OCI-LY1 (cell line): ENCODE data around the gene XYLT1.
A peak's percentile ranks its signal among the peaks of the same experiment; 100 is the strongest.

Experiments
- H2AFZ ChIP-seq: fragments of 200-600 bp; sonication (generic), shearing (Covaris generic); 2 replicates; pipeline ENCODE4 v1.6.0; 2014; ENCODE audit warnings: antibody characterized with exemption, mild to moderate bottlenecking, low read length
- H3F3A ChIP-seq: fragments of 200-600 bp; sonication (generic), shearing (Covaris generic); 2 replicates; pipeline ENCODE4 v1.6.0; 2014; ENCODE audit warnings: mild to moderate bottlenecking, antibody characterized with exemption, low read length, moderate library complexity; ENCODE audit not compliant: insufficient read depth
- H3K27ac ChIP-seq: fragments of 200-600 bp; sonication (generic); 2 replicates; pipeline ENCODE4 v1.5.1; 2014; ENCODE audit warnings: low read length, mixed run types, mild to moderate bottlenecking, low read depth; ENCODE audit not compliant: poor library complexity, severe bottlenecking
- H3K27me3 ChIP-seq: fragments of 200-600 bp; sonication (generic); 2 replicates; pipeline ENCODE4 v1.6.0; 2014; ENCODE audit warnings: antibody characterized with exemption, mild to moderate bottlenecking, low read length, moderate library complexity; ENCODE audit not compliant: insufficient read depth
- H3K36me3 ChIP-seq: fragments of 200-600 bp; sonication (generic); 2 replicates; pipeline ENCODE4 v1.6.1; 2014; ENCODE audit warnings: mild to moderate bottlenecking, antibody characterized with exemption, low read length, moderate library complexity, mixed read lengths; ENCODE audit not compliant: insufficient read depth
- H3K4me1 ChIP-seq: fragments of 200-600 bp; sonication (generic); 2 replicates; pipeline ENCODE4 v1.5.1; 2014; ENCODE audit warnings: mild to moderate bottlenecking, low read length, moderate library complexity; ENCODE audit not compliant: insufficient read depth, severe bottlenecking
- H3K4me2 ChIP-seq: fragments of 200-600 bp; sonication (generic), shearing (Covaris generic); 2 replicates; pipeline ENCODE4 v1.6.1; 2014; ENCODE audit warnings: low read length
- H3K4me3 ChIP-seq: fragments of 200-600 bp; sonication (generic); 2 replicates; pipeline ENCODE4 v1.5.1; 2014; ENCODE audit warnings: low read length, low read depth, mild to moderate bottlenecking, mixed read lengths; ENCODE audit not compliant: poor library complexity, severe bottlenecking
- H3K79me2 ChIP-seq: fragments of 200-600 bp; shearing (Covaris generic); 2 replicates; pipeline ENCODE4 v1.6.1; 2016; ENCODE audit warnings: mixed run types, low read length, mixed read lengths; ENCODE audit not compliant: insufficient read depth
- H3K9ac ChIP-seq: fragments of 200-600 bp; sonication (generic), shearing (Covaris generic); 2 replicates; pipeline ENCODE4 v1.6.1; 2014; ENCODE audit warnings: mild to moderate bottlenecking, low read length, mixed read lengths
- H3K9me2 ChIP-seq: fragments of 200-600 bp; sonication (generic), shearing (Covaris generic); 2 replicates; pipeline ENCODE4 v1.6.1; 2014; ENCODE audit warnings: low read depth, mild to moderate bottlenecking, low read length, mixed read lengths
- H3K9me3 ChIP-seq: fragments of 200-600 bp; shearing (Covaris generic); 2 replicates; pipeline ENCODE4 v1.6.1; 2014; ENCODE audit warnings: low read length, mixed read lengths
- H4K20me1 ChIP-seq: fragments of 200-600 bp; sonication (generic), shearing (Covaris generic); 2 replicates; pipeline ENCODE4 v1.6.0; 2016; ENCODE audit warnings: mild to moderate bottlenecking, low read length; ENCODE audit not compliant: insufficient read depth
- EZH2 ChIP-seq: fragments of 200-600 bp; sonication (generic), shearing (Covaris generic); IDR thresholded peaks from 2 replicates; pipeline ENCODE4 v1.8.0; 2017; ENCODE audit warnings: borderline replicate concordance, mixed run types, mild to moderate bottlenecking, antibody characterized with exemption, low read length, moderate library complexity, mixed read lengths
- TF ChIP-seq, protein P1 (sequence below): fragments of 200-600 bp; sonication (generic), shearing (Covaris generic); IDR thresholded peaks from 2 replicates; pipeline ENCODE4 v1.5.1; 2017; ENCODE audit warnings: mild to moderate bottlenecking, antibody characterized with exemption, low read length, moderate library complexity, mixed read lengths

XYLT1 gene

DNA sequence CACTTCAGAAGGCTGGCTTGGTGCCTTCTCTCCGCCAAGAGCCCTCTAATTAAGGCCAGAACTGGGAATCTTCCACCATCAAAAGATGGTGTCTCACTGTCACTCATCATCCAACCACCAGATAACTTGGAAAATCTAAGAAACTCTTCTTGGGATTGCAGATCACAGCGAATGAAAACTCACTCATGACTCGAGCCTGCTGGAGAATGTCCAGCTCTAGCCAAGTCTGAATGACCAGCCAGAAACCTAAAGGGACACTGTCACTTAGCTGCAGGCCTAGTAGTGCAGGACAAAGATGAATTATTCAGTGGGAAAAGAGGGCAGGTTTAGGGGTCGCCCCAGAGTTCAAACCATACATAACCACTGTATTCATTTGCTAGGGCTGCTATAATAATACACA is 107.8 kb downstream of the XYLT1 start:
- no peak overlapping the region for H2AFZ ChIP-seq
- no peaks in the 10 kb centered on the region for H3K9me3 ChIP-seq
- H3K4me3 ChIP-seq = no peak overlapping the region
- H3K9ac ChIP-seq = no peak overlapping the region
- H3K27ac ChIP-seq = peak overlapping the region; percentile 18
- TF ChIP-seq, protein P1, sequence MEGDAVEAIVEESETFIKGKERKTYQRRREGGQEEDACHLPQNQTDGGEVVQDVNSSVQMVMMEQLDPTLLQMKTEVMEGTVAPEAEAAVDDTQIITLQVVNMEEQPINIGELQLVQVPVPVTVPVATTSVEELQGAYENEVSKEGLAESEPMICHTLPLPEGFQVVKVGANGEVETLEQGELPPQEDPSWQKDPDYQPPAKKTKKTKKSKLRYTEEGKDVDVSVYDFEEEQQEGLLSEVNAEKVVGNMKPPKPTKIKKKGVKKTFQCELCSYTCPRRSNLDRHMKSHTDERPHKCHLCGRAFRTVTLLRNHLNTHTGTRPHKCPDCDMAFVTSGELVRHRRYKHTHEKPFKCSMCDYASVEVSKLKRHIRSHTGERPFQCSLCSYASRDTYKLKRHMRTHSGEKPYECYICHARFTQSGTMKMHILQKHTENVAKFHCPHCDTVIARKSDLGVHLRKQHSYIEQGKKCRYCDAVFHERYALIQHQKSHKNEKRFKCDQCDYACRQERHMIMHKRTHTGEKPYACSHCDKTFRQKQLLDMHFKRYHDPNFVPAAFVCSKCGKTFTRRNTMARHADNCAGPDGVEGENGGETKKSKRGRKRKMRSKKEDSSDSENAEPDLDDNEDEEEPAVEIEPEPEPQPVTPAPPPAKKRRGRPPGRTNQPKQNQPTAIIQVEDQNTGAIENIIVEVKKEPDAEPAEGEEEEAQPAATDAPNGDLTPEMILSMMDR = no peak
- TF ChIP-seq EZH2 = no peak
- no peak overlapping the region; the same call in 1 of the 2 replicates for H3K4me2 ChIP-seq
- H3F3A ChIP-seq = 0 out of 2 replicates have a peak, but pooled peaks cover 1% of the 10 kb centered on the region
- 0 out of 2 replicates have a peak, but pooled peaks cover 16% of the 10 kb centered on the region for H3K79me2 ChIP-seq
- H4K20me1 ChIP-seq = no peaks in the 10 kb centered on the region
- H3K27me3 ChIP-seq = no peaks in the 10 kb centered on the region
- H3K9me2 ChIP-seq = no peaks in the 10 kb centered on the region
- H3K4me1 ChIP-seq = peaks cover 87% of the 10 kb centered on the region
- peaks cover 8% of the 10 kb centered on the region; the same call in 1 of the 2 replicates for H3K36me3 ChIP-seq

GRCh38 chr16:17362183-17362582 is 108.6 kb downstream of the XYLT1 start:
- no peaks in the 10 kb centered on the region for H3F3A ChIP-seq
- peaks cover 80% of the 10 kb centered on the region for H3K4me1 ChIP-seq
- no peaks in the 10 kb centered on the region for H4K20me1 ChIP-seq
- H3K4me3 ChIP-seq = no peak overlapping the region
- H3K4me2 ChIP-seq = peak overlapping the region; percentile 1; the same call in 1 of the 2 replicates
- no peak overlapping the region; the same call in 1 of the 2 replicates for H3K9ac ChIP-seq
- H3K27ac ChIP-seq = peak overlapping the region; percentile 18
- H3K9me3 ChIP-seq = no peaks in the 10 kb centered on the region
- H3K79me2 ChIP-seq = 0 out of 2 replicates have a peak, but pooled peaks cover 16% of the 10 kb centered on the region
- no peaks in the 10 kb centered on the region for H3K27me3 ChIP-seq
- H2AFZ ChIP-seq = no peak overlapping the region
- H3K36me3 ChIP-seq = peaks cover 7% of the 10 kb centered on the region; the same call in 1 of the 2 replicates
- H3K9me2 ChIP-seq = no peaks in the 10 kb centered on the region
- TF ChIP-seq EZH2 = no peak
- TF ChIP-seq, protein P1 = no peak

DNA sequence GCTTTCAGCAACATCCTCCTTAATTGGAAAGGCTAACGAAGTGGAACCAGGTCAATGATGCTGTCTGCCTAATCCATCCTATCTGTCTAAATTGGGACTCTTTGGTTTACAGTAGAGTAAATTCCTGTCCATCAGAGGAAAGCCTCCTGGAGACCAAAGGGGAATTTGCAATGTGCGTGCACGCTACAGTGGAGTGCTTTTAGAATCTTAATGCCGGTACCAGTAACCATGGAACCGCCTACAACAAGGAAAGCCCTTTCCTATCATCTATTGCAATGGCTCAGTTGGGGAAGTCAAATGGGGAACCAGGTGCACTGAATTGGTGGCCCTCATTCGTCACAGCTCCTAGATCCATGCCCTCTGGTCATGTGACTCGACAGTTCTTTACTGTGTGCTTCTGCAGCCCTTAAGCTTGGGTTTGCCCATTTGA is 110.1 kb downstream of the XYLT1 start:
- peak overlapping the region; percentile 32 for H3K27ac ChIP-seq
- H3F3A ChIP-seq = no peaks in the 10 kb centered on the region
- no peak overlapping the region for H3K9ac ChIP-seq
- 0 out of 2 replicates have a peak, but pooled peaks cover 8% of the 10 kb centered on the region for H3K79me2 ChIP-seq
- H3K27me3 ChIP-seq = no peaks in the 10 kb centered on the region
- no peak overlapping the region for H3K4me3 ChIP-seq
- TF ChIP-seq, protein P1 = no peak
- no peak for TF ChIP-seq EZH2
- no peaks in the 10 kb centered on the region for H4K20me1 ChIP-seq
- H2AFZ ChIP-seq = no peak overlapping the region
- H3K4me2 ChIP-seq = no peak overlapping the region
- no peaks in the 10 kb centered on the region for H3K9me3 ChIP-seq
- peaks cover 65% of the 10 kb centered on the region for H3K4me1 ChIP-seq
- H3K36me3 ChIP-seq = peaks cover 18% of the 10 kb centered on the region
- no peaks in the 10 kb centered on the region for H3K9me2 ChIP-seq
